ENCODE results near the gene TSPEAR.

DNA sequence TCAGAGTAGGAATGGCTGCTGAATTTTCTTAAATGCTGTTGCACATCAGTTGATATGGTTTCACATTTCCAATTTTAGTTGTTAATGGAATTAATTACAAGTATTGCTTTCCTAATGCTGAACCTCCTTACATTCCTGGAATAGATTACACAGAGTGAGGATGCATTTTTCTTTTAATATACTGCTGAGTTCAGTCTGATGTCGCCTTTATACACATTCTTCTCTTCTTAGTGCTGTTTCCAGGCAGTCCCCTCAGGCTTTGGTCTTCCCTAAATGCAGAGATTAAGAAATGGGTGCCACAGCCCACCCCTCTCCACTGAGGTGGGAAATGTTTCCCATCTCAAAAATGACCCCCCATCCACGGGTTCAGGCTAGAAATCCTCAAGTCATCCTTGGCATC, 6.7 kb upstream of the TSPEAR start:
- TF ChIP-seq, protein P1, sequence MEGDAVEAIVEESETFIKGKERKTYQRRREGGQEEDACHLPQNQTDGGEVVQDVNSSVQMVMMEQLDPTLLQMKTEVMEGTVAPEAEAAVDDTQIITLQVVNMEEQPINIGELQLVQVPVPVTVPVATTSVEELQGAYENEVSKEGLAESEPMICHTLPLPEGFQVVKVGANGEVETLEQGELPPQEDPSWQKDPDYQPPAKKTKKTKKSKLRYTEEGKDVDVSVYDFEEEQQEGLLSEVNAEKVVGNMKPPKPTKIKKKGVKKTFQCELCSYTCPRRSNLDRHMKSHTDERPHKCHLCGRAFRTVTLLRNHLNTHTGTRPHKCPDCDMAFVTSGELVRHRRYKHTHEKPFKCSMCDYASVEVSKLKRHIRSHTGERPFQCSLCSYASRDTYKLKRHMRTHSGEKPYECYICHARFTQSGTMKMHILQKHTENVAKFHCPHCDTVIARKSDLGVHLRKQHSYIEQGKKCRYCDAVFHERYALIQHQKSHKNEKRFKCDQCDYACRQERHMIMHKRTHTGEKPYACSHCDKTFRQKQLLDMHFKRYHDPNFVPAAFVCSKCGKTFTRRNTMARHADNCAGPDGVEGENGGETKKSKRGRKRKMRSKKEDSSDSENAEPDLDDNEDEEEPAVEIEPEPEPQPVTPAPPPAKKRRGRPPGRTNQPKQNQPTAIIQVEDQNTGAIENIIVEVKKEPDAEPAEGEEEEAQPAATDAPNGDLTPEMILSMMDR (IDR thresholded peaks at IDR 0.05), result no peak
- TF ChIP-seq EP300 (IDR thresholded peaks at IDR 0.05; ENCODE audit: borderline replicate concordance in 1 of 2, low read depth in 1 of 2, low read length in 1 of 2) (no peak), RAD21 (IDR thresholded peaks at IDR 0.05; ENCODE audit: low read length) (no peak), GABPA (IDR thresholded peaks at IDR 0.05; ENCODE audit: low read depth) (no peak), SIN3A (IDR thresholded peaks at IDR 0.05; ENCODE audit: borderline replicate concordance, low read depth, low read length) (no peak), RFX5 (IDR thresholded peaks at IDR 0.05; ENCODE audit: low read length) (no peak), EZH2phosphoT487 (IDR thresholded peaks at IDR 0.05; ENCODE audit: borderline replicate concordance, low read depth) (no peak), FOXM1 (IDR thresholded peaks at IDR 0.05; ENCODE audit: low read depth) (no peak), POLR2AphosphoS5 (IDR thresholded peaks at IDR 0.05; ENCODE audit: low read depth, low read length) (no peak), TCF12 (IDR thresholded peaks at IDR 0.05) (no peak)
- TF ChIP-seq, protein P2, sequence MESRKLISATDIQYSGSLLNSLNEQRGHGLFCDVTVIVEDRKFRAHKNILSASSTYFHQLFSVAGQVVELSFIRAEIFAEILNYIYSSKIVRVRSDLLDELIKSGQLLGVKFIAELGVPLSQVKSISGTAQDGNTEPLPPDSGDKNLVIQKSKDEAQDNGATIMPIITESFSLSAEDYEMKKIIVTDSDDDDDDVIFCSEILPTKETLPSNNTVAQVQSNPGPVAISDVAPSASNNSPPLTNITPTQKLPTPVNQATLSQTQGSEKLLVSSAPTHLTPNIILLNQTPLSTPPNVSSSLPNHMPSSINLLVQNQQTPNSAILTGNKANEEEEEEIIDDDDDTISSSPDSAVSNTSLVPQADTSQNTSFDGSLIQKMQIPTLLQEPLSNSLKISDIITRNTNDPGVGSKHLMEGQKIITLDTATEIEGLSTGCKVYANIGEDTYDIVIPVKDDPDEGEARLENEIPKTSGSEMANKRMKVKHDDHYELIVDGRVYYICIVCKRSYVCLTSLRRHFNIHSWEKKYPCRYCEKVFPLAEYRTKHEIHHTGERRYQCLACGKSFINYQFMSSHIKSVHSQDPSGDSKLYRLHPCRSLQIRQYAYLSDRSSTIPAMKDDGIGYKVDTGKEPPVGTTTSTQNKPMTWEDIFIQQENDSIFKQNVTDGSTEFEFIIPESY (IDR thresholded peaks at IDR 0.05; ENCODE audit: borderline replicate concordance, low read depth), result no peak
- TF ChIP-seq, protein P3, sequence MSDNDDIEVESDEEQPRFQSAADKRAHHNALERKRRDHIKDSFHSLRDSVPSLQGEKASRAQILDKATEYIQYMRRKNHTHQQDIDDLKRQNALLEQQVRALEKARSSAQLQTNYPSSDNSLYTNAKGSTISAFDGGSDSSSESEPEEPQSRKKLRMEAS (IDR thresholded peaks at IDR 0.05; ENCODE audit: low read depth), result no peak
- TF ChIP-seq, protein P4, sequence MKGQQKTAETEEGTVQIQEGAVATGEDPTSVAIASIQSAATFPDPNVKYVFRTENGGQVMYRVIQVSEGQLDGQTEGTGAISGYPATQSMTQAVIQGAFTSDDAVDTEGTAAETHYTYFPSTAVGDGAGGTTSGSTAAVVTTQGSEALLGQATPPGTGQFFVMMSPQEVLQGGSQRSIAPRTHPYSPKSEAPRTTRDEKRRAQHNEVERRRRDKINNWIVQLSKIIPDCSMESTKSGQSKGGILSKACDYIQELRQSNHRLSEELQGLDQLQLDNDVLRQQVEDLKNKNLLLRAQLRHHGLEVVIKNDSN (IDR thresholded peaks at IDR 0.05; ENCODE audit: borderline replicate concordance, low read depth), result no peak
- TF ChIP-seq, protein P5, sequence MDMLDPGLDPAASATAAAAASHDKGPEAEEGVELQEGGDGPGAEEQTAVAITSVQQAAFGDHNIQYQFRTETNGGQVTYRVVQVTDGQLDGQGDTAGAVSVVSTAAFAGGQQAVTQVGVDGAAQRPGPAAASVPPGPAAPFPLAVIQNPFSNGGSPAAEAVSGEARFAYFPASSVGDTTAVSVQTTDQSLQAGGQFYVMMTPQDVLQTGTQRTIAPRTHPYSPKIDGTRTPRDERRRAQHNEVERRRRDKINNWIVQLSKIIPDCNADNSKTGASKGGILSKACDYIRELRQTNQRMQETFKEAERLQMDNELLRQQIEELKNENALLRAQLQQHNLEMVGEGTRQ (IDR thresholded peaks at IDR 0.05; ENCODE audit: borderline replicate concordance, low read depth, low read length), result no peak

All from SK-N-SH (cell line).